Cardiac septum (tissue), 1 donor: ENCODE data around the gene RAB3D. TPM values are rescaled to one million over a fixed set of nuclear protein-coding genes. Genes with fewer than 3 reads are reported as not detected.
A peak's percentile ranks its signal among the peaks of the same experiment; 100 is the strongest.
"Not testable (repeated sequence)": the region's sequence is repeated elsewhere in the genome, so short reads cannot be mapped to it uniquely, and the experiment has no call there.

Source experiments
- DNase-seq: peaks from one replicate; pipeline ENCODE4 v3.0.0-alpha.2; 2020; ENCODE audit warnings: low spot score
- intact Hi-C: fragments of 100-400 bp; cut with DNase I; formaldehyde crosslinking; loops from one replicate; pipeline ENCODE4 v1.14.0; 2022
- total RNA-seq: library from RNA; stranded (reverse); fragmentation: NEBNext Ultra II Directional; extraction: Animal tissue kit (Norgen Biotek cat#: 25700); gene quantifications from one replicate; pipeline ENCODE4 v1.2.1, GENCODE V29; 2021
- donor health status: DM: no; HTN: no; CAD: no.

RAB3D gene
- total RNA-seq, 1 donor from 2014 or later = 7.4 TPM

- intact Hi-C loops = no loop called here
- DNase-seq = no peak
These were observed 33.9 kb upstream of the RAB3D start for GRCh38 chr19:11373166-11373884.

DNA sequence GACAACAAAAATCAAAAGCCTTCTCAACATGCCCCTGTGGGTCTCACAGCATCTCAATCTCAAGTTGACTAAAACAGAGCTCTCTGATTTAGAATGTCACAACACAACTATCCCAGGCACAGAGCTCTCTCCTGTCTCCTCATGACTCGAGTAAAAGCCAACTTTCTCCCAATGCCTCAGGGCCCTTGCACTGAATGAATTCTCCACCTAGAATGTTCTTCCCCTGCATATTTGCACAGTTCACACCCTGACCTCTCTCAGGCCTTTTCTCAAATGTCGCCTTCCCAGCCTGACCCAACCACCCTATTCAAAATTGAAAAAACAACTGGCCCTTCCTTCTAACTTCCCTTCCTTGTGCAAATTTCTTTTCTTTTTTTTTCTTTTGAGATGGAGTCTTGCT lies 31.3 kb upstream of the RAB3D start:
- intact Hi-C loops = no loop called here

GRCh38 chr19:11367528-11367927 lies 28.1 kb upstream of the RAB3D start:
- DNase-seq = no peak

More for the DNA sequence above, 31.3 kb upstream of the RAB3D start:
- no peak for DNase-seq

GRCh38 chr19:11365557-11366117 lies 26.2 kb upstream of the RAB3D start:
- no peak for DNase-seq
- intact Hi-C loops = no loop called here

More at GRCh38 chr19:11367528-11367927, 28.1 kb upstream of the RAB3D start:
- intact Hi-C loops = no loop called here

- DNase-seq = no peak
- intact Hi-C loops = no loop called here
These were observed 25.5 kb upstream of the RAB3D start for GRCh38 chr19:11364935-11365334.

- DNase-seq = no peak
- intact Hi-C loops = no loop called here
These were observed 24.9 kb upstream of the RAB3D start for GRCh38 chr19:11364296-11364904.

- intact Hi-C loops = no loop called here
These were observed 24.4 kb upstream of the RAB3D start for GRCh38 chr19:11363881-11364280.

GRCh38 chr19:11361771-11362731 lies 22.6 kb upstream of the RAB3D start:
- intact Hi-C loops = no loop called here
- DNase-seq = no peak

More at GRCh38 chr19:11363881-11364280, 24.4 kb upstream of the RAB3D start:
- no peak for DNase-seq

DNA sequence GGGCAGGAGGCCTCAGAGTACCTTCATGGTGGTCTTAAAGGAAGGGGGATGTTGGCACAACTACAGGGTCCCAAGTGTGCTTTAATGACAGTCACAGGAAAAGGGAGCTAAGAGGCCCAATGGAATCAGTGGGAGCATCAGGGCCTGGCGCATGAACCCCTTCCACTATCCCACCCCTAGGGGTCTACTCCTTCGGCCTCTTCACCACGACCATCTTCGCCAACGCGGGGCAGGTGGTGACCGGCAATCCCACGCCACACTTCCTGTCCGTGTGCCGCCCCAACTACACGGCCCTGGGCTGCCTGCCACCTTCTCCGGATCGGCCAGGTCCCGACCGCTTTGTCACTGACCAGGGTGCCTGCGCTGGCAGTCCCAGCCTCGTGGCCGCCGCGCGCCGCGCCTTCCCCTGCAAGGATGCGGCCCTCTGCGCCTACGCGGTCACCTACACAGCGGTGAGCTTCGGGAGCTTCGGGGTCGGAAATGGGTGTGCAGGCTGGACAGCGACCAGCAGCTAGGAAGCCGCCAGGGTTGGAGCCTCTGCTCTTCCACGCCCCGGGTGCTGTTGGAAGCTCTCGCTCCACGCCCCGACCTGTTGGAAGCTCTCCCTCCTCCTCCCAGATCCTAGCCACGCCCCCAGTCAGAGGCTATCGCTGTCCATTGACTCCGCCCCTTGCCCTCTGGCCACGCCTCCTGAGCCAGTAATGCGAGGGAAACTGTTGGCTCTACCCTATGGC lies 21.7 kb upstream of the RAB3D start:
- intact Hi-C loops = no loop called here
- no peak for DNase-seq

DNA sequence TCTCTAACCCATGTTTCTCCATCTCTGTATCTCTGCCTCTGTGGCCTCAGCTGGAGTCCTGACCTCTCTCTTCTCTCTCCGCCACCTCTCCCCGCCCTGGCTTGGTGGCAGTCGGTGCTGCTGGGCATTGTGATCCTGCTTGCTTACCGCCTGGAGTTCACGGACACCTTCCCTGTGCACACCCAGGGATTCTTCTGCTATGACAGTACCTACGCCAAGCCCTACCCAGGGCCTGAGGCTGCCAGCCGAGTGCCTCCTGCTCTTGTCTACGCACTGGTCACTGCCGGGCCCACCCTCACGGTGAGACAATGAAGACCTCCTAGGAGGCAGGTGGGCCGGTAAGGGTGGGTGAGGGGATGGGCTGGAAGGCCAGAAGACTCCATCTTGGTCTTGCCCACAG lies 20.0 kb upstream of the RAB3D start:
- no peak for DNase-seq
- intact Hi-C loops = no loop called here

- intact Hi-C loops = no loop called here
- no peak for DNase-seq
These were observed 17.5 kb upstream of the RAB3D start for GRCh38 chr19:11356676-11357550.

- DNase-seq = no peak
- intact Hi-C loops = no loop called here
These were observed 16.6 kb upstream of the RAB3D start for GRCh38 chr19:11356074-11356397.

DNA sequence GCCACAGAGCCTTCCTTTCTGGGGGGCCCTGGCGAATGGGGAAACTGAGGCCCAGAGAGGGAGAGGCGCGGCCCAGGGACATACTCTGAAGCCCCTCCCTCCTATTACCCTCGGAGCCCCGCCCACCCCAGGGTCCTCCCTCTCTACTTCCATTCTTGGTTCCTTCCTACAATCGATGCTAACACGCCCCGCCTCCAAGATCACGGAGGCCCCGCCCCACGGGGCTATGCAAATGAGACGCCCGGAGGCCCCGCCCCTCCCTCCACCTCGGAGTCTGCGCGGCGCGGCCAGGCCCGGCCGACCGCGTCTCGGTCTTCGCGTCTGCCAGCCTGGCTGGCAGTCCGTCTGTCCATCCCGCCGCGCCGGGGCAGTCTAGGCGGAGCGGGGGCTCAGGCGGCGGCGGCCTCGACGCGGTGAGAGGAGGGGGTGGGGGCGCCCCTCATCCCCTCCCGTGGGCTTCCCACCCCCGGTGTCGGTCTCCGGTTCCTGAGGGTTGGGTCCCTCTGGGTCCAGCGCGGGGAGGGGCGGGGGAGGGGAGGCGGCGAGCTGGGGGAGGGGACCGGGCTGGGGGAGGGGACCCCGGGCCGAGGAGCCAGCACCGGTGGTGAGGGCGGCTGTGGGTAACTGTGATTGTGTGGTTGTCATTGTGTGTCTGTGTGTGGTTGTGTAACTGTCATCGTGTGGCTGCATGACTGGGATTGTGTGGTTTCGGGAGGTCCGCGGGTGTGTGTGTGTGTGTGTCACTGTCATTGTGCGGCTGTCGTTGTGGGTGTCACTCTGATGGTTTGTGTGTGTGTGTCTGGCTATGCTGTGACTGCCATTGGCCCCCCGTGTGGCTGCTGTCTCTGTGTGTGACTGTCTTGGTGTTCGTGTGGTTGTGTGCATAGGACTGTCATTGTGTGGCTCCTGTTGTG lies 16.0 kb upstream of the RAB3D start, which contains the start of gene PLPPR2:
TSS of gene PLPPR2 (plus strand) at position 273 of the 914 bp plus-strand sequence. CDS start 2,242 bp downstream, outside the sequence.
- DNase-seq = peak; percentile 97

GRCh38 chr19:11354102-11354501 lies 14.6 kb upstream of the RAB3D start:
- intact Hi-C loops, DNase-seq: not testable (repeated sequence)

More for the DNA sequence above, 16.0 kb upstream of the RAB3D start, which contains the start of gene PLPPR2:
- intact Hi-C loops = no loop called here

DNA sequence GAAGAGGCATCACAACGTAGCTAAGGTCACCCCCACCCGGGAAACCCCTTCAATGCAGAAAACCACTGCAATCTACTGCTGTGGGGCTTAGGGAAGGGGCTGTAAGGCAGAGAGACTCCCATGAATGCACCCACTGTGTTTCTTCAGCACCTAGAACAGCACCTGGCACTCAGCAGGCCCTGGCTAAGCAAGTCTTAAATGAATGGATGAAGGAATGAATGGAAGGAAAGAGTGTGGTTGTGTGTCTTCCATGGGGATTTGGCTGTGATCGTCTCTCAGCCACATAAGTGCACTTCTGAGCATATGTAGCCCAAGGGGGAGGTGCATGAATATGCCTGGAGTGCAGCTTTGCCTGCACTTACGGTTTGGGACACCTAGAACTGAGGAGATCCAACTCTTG lies 9.7 kb upstream of the RAB3D start:
- intact Hi-C loops = loop anchor here (5.0 kb wide), 1 partner anchor 33 kb away; the partner anchor contains the start of gene EPOR
- DNase-seq = no peak

- DNase-seq = no peak
- intact Hi-C loops = loop anchor here (5.0 kb wide), 1 partner anchor 35 kb away; the partner anchor contains the start of gene EPOR
These were observed 8.1 kb upstream of the RAB3D start for GRCh38 chr19:11347546-11348039.
